ENCODE measurements around the gene IDH1. TPM values are rescaled to one million over a fixed set of nuclear protein-coding genes. Genes with fewer than 3 reads are reported as not detected.

Gene IDH1
- total RNA-seq, 2 donors from 2014 or later = 40.9 to 41.0 TPM

GRCh38 chr2:208210688-208211451 is 44.0 kb downstream of the IDH1 start:
- Histone ChIP-seq H3K9me3 (no peaks in the 10 kb centered on the region), H3K36me3 (no peaks in the 10 kb centered on the region), H3K4me1 (ENCODE audit: control insufficient read depth in 1 of 2, low read depth in 2 of 2) (no peaks in the 10 kb centered on the region), H3K27me3 (replicated peaks; ENCODE audit: insufficient read depth) (no peaks in the 10 kb centered on the region), H3K4me3 (no peak overlapping the region), H3K27ac (no peak overlapping the region)
- no peak for DNase-seq (ENCODE audit: low spot score)
- no peak for ATAC-seq (ENCODE audit: insufficient number of reproducible peaks, low FRiP score, low read depth)
- no peak for TF ChIP-seq CTCF (IDR thresholded peaks at IDR 0.05)

- H3K4me3 ChIP-seq = no peak overlapping the region
- ATAC-seq (ENCODE audit: insufficient number of reproducible peaks, low FRiP score, low read depth) = no peak
- TF ChIP-seq CTCF (IDR thresholded peaks at IDR 0.05) = no peak
- H3K36me3 ChIP-seq = no peaks in the 10 kb centered on the region
- H3K4me1 ChIP-seq (ENCODE audit: control insufficient read depth in 1 of 2, low read depth in 2 of 2) = no peaks in the 10 kb centered on the region
- no peak overlapping the region for H3K27ac ChIP-seq
- no peaks in the 10 kb centered on the region for H3K9me3 ChIP-seq
- no peak for DNase-seq (ENCODE audit: low spot score)
- no peaks in the 10 kb centered on the region for H3K27me3 ChIP-seq (replicated peaks; ENCODE audit: insufficient read depth)
These were observed 46.4 kb downstream of the IDH1 start for GRCh38 chr2:208208335-208209085.

- DNase-seq (ENCODE audit: low spot score) (no peak), ATAC-seq (ENCODE audit: insufficient number of reproducible peaks, low FRiP score, low read depth) (no peak)
- Histone ChIP-seq H3K36me3 (no peaks in the 10 kb centered on the region), H3K4me1 (ENCODE audit: control insufficient read depth in 1 of 2, low read depth in 2 of 2) (no peaks in the 10 kb centered on the region), H3K27me3 (replicated peaks; ENCODE audit: insufficient read depth) (no peaks in the 10 kb centered on the region), H3K9me3 (no peaks in the 10 kb centered on the region), H3K4me3 (no peak overlapping the region), H3K27ac (no peak overlapping the region)
- TF ChIP-seq CTCF (IDR thresholded peaks at IDR 0.05) = no peak
These were observed 47.1 kb downstream of the IDH1 start for GRCh38 chr2:208207769-208208168.

- TF ChIP-seq CTCF (IDR thresholded peaks at IDR 0.05) = no peak
- Histone ChIP-seq H3K27ac (no peak overlapping the region), H3K36me3 (no peaks in the 10 kb centered on the region), H3K4me1 (ENCODE audit: control insufficient read depth in 1 of 2, low read depth in 2 of 2) (no peaks in the 10 kb centered on the region), H3K27me3 (replicated peaks; ENCODE audit: insufficient read depth) (no peaks in the 10 kb centered on the region), H3K9me3 (no peaks in the 10 kb centered on the region), H3K4me3 (no peak overlapping the region)
- ATAC-seq (ENCODE audit: insufficient number of reproducible peaks, low FRiP score, low read depth) = no peak
- no peak for DNase-seq (ENCODE audit: low spot score)
These were observed 50.7 kb downstream of the IDH1 start for GRCh38 chr2:208204166-208204565.

- H3K4me1 ChIP-seq (ENCODE audit: control insufficient read depth in 1 of 2, low read depth in 2 of 2) = no peaks in the 10 kb centered on the region
- H3K27me3 ChIP-seq (replicated peaks; ENCODE audit: insufficient read depth) = no peaks in the 10 kb centered on the region
- H3K9me3 ChIP-seq = no peaks in the 10 kb centered on the region
- no peak overlapping the region for H3K27ac ChIP-seq
- TF ChIP-seq CTCF (IDR thresholded peaks at IDR 0.05) = no peak
- no peak for DNase-seq (ENCODE audit: low spot score)
- no peak overlapping the region for H3K4me3 ChIP-seq
- ATAC-seq (ENCODE audit: insufficient number of reproducible peaks, low FRiP score, low read depth) = no peak
- H3K36me3 ChIP-seq = no peaks in the 10 kb centered on the region
These were observed 59.3 kb downstream of the IDH1 start for GRCh38 chr2:208195531-208195930.

Measured in thoracic aorta (tissue), 2 donors.